Measurements from ENCODE around the gene CASR.

CASR gene

GRCh38 chr3:122305818-122306621 lies 122.6 kb downstream of the CASR start:
- DNase-seq (ENCODE audit: low spot score), result no peak

DNA sequence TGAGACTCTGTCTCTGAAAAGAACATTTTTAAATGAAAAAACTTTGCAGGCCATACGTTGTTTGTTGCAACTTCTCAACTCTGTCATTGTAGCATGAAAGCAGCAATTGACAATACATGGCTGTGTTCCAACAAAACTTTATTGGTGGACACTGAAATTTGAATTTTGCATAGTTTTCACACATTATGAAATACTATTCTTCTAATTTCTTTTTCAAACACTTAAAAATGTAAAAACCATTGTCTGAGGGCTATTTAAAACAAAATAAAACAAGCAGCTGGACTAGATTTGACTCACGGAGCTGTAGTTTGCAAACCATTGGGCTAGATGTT lies 123.1 kb downstream of the CASR start:
- DNase-seq (ENCODE audit: low spot score), result no peak

DNA sequence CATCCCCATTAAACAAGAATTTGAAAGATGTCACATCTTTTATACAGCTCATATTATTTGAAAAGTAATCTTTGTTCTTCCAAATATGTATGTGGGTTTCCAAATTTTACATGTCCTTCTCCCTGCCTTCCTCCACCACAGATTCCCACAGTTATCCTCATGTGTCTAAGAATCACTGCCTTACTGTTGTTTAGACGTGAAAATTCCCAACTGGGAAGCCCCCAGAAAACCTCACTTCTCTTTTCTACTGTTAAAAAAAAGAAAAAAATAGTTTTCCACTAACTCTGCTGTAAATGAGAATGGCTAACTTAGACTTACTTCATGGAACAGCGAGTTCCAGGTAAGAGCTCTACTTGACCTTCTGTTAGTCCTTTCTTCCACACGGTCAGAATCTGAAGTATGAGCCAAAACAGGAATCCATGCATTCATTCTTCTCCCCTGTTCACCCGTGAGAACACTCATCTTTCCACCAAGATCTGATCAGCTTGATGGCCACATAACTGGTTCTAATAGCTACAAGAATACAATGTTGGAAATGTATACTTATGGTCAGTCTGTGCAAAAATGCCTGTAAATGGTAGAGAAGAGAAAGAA lies 123.7 kb downstream of the CASR start:
- DNase-seq (ENCODE audit: low spot score), result no peak

- DNase-seq (ENCODE audit: low spot score), result no peak
Measured at GRCh38 chr3:122307976-122308375, 124.5 kb downstream of the CASR start.

DNA sequence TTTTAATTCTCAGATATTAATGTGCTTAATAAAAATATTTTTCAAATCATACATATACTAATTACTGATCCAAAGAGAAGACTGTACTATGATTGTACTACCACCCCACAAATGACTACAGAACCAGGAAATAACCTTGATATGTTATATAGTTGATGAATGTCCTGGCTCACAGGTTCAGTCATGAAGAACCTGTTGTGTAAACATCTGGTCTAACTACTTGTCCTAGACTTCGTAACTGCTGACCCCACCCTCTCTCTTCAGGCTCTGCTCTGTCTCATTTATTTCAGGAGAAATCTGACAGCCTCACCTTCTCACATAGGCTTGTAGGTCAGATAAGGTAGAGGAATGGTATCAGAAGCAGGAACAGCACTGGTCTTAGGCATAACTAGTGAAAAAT lies 126.9 kb downstream of the CASR start:
- no peak for DNase-seq (ENCODE audit: low spot score)

DNA sequence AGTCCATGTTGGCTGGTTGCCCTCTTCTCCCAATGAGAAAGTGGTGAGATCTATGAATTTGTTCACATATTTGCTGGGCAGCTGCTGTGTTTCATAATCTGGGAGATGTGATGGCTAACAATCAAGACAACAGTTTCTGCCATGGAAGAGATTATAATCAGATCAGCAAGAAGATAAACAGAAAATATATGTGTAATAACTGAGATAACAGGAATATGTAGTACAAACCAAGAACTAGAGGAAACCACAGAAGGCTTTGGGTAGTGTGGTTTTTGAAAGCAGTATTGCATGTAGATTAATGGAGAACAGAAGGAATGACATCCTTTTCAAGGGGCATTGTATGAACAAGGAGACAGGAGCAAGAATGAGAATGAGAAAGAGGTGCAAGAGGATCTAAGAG lies 129.4 kb downstream of the CASR start:
- no peak for DNase-seq (ENCODE audit: low spot score)

GRCh38 chr3:122313281-122313680 lies 129.8 kb downstream of the CASR start:
- no peak for DNase-seq (ENCODE audit: low spot score)

DNA sequence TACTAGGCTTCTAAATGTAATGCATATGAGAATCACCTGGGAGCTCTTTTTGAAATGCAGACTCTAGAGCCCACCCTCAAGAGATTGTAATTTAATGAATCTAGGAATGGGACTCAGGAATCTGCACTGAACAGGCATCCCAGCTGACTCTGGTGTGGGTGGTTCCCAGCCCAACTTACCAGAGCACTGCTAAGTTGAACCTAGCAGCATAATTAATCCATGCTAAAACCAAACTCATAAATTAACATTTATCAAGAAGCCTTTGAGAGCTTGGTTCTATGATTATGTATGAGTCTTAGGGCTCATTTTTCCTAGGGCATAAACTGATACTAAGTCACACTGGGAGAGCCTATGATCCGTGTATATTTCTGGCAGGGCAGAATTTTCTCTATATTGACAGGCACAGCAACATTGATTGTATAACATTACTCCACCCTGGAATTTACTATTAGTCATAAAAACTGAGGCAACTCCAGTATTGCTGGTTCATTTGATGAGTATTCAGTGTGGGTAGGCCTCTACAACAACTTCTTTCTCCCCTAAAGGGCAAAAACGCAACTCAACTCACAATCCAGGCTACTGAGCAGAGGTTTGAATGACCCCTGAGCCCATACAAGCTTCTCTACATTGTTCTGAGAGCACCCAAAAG lies 130.9 kb downstream of the CASR start:
- DNase-seq (ENCODE audit: low spot score), result no peak

- no peak for DNase-seq (ENCODE audit: low spot score)
Measured at GRCh38 chr3:122315619-122316018, 132.2 kb downstream of the CASR start.

GRCh38 chr3:122316368-122316767 lies 132.9 kb downstream of the CASR start:
- DNase-seq (ENCODE audit: low spot score), result no peak

GRCh38 chr3:122318620-122319019 lies 135.2 kb downstream of the CASR start:
- no peak for DNase-seq (ENCODE audit: low spot score)

DNA sequence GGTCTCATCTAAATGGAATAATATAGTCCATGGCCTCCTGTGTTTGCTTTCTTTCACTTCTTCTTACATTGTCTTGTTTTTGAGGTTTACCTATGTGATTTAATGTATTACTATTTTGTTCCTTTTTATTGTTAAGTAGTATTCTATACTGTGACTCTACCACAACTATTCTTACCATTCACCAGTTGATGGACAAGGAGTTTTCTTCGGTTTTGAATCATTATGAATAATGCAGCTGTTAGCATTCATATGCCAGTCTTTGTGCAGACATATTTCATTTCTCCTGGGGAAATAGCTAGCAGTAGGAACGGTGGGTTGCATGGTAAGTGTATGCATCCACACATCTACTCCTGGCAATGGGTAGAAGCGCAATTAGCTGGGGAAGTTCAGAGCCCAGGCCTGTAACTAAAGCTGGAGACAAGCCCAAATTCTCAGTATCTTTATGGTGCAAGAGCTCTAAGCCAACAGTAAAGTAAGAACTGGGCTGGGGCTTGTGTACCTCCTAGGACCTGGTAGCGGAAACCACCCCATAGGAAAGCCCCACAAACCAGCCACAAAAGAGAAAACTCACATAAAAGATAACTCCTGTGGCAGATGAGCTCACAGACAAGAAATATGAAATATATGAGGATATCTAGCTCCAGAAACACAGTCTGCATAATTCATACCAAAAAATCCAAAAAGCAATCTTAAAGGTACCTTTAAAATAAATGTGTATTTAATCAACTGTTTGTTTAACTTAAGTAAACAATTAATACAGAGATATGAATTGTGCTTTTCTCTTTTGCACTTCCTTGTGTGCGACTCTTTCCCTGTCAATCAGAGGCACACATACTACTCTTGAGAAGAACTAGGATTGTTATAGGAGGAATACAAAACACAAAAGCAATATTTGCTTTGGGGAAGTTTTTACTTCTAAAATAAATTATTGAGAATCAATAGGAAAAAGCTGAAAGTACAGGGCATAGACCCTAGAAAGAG lies 138.9 kb downstream of the CASR start:
- DNase-seq (ENCODE audit: low spot score), result peak; percentile 34

GRCh38 chr3:122324871-122325323 lies 141.4 kb downstream of the CASR start, which contains the start of gene CSTA:
CSTA (plus strand) TSS chr3:122325248; CDS start chr3:122325293, 45 bp downstream.
- DNase-seq (ENCODE audit: low spot score), result no peak

- DNase-seq (ENCODE audit: low spot score), result no peak
Measured at GRCh38 chr3:122325769-122326168, 142.3 kb downstream of the CASR start.

GRCh38 chr3:122331886-122332285 lies 148.4 kb downstream of the CASR start:
- DNase-seq (ENCODE audit: low spot score), result no peak

GRCh38 chr3:122332551-122332950 lies 149.1 kb downstream of the CASR start:
- DNase-seq (ENCODE audit: low spot score), result no peak
